GM06990 (cell line): ENCODE measurements around the gene SUSD4.

Experiments
- DNase-seq: peaks from one replicate; pipeline ENCODE4 v3.0.0-alpha.2; 2011; ENCODE audit not compliant: insufficient read length; ENCODE audit errors: extremely low read depth
- H3K27me3 ChIP-seq: replicated peaks from 2 replicates; pipeline ENCODE4 v1.6.0; 2011; ENCODE audit warnings: low read length; ENCODE audit not compliant: control insufficient read depth, insufficient read depth
- H3K36me3 ChIP-seq: 2 replicates; pipeline ENCODE4 v1.5.1; 2011; ENCODE audit warnings: low read length; ENCODE audit not compliant: control insufficient read depth, insufficient read depth
- H3K4me3 ChIP-seq: replicated peaks from 2 replicates; pipeline ENCODE4 v1.5.1; 2011; ENCODE audit warnings: low read depth, mild to moderate bottlenecking, control low read depth, low read length
- TF ChIP-seq, protein P1 (sequence below): IDR thresholded peaks from 2 replicates; pipeline ENCODE4 v1.5.1; 2011; ENCODE audit warnings: low read length, control low read depth, mild to moderate bottlenecking, inconsistent platforms; ENCODE audit not compliant: insufficient read depth, poor library complexity, severe bottlenecking

The SUSD4 gene

DNA sequence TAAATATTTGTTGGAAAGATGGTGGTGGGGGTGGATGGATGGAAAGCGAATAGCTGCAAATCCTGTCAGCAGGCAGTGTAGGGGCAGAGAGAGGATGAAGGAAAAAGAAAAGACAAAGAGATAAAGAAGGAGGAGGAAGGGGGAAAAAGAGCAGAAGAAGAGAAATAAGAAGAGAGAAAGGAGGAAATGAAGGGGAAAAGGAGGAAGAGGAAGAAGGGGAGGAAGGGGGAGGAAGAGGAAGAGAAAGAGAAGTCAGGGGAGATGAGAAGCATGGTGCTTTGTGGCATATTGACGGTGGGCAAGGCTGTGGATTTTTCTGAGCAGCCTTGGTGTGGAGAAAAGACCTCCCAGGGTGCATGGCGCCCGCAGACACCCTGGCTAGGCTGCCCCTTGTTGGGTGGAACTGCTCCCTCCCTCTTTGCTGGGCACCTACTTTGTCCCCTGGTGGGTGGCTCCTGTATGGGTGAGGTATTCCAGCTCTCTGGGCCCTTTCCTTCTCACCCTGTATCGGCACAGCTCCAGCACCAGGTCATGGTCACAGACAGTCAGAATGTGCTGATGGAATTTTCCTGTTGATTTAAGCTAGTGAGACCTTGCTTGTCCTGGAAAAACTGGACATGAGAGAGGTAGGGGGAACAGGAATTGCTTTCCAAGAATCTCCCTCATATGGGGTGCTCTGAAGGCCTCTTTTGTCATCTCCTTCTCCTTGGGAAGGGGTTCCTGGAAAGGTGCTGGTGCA, 175.2 kb downstream of the SUSD4 start:
- TF ChIP-seq, protein P1, sequence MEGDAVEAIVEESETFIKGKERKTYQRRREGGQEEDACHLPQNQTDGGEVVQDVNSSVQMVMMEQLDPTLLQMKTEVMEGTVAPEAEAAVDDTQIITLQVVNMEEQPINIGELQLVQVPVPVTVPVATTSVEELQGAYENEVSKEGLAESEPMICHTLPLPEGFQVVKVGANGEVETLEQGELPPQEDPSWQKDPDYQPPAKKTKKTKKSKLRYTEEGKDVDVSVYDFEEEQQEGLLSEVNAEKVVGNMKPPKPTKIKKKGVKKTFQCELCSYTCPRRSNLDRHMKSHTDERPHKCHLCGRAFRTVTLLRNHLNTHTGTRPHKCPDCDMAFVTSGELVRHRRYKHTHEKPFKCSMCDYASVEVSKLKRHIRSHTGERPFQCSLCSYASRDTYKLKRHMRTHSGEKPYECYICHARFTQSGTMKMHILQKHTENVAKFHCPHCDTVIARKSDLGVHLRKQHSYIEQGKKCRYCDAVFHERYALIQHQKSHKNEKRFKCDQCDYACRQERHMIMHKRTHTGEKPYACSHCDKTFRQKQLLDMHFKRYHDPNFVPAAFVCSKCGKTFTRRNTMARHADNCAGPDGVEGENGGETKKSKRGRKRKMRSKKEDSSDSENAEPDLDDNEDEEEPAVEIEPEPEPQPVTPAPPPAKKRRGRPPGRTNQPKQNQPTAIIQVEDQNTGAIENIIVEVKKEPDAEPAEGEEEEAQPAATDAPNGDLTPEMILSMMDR = no peak
- H3K36me3 ChIP-seq = no peaks in the 10 kb centered on the region
- H3K4me3 ChIP-seq = no peak overlapping the region
- DNase-seq = no peak
- no peaks in the 10 kb centered on the region for H3K27me3 ChIP-seq

- Histone ChIP-seq H3K27me3 (no peaks in the 10 kb centered on the region), H3K4me3 (no peak overlapping the region), H3K36me3 (no peaks in the 10 kb centered on the region)
- no peak for DNase-seq
- TF ChIP-seq, protein P1 = no peak
These were observed 177.2 kb downstream of the SUSD4 start for GRCh38 chr1:223186800-223187199.

DNA sequence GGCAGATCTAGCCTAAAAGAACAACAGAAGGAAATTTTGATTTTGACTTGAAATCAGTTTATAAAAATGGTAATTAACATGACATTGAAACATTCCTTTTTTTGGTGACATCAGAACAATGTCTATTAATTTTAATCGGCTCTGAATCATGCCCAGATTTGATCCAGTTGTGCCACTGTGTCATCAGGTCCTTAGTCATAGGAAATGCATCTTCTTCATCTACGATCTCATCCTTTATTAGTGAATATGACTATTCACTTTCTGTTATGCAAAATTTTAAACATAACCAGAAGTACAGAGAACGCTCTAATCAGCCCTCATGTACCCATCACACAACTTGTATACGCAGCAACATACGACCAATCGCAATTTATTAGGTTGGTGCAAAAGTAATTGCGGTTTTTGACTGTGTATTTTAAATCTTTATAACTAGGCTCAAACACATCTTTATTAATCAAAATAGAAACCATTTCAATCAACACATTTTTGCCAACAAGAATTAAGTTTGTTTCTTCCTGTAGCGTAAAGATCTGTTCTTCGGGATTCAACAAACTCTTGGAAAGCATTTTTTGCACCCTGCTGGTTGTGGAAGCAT, 180.6 kb downstream of the SUSD4 start:
- no peak for DNase-seq
- Histone ChIP-seq H3K27me3 (peaks cover 1% of the 10 kb centered on the region), H3K36me3 (no peaks in the 10 kb centered on the region), H3K4me3 (no peak overlapping the region)
- TF ChIP-seq, protein P1 = no peak

DNA sequence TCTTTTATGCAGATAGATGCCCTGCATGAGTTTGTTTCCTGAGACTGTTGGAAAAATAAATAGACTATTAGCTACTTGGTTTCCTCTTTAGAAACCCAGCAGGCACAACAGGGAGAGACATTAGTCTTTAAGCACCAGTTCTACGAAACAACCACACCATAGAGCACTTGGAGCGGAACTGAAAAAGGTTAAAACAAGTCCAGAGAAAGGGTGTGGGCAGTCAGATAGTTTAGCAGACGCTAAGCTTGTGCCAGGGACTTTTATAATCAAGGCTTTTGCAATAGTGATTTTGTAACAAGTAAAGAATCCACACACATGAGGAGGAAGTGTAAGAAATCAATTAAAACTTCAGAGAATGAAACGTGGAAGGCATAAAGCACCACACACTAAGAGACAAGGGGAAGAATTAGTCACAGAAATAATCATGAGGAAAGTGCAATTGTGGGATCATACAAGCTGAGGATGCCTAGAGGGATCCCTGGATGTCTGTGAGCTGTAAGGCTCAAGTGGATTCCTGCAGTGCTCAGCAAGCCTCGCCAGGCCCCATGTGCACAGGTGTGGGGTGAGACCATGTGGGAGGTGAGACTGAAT, 183.2 kb downstream of the SUSD4 start:
- no peaks in the 10 kb centered on the region for H3K36me3 ChIP-seq
- no peak for DNase-seq
- H3K27me3 ChIP-seq = peaks cover 1% of the 10 kb centered on the region
- no peak overlapping the region for H3K4me3 ChIP-seq
- TF ChIP-seq, protein P1 = no peak

- peaks cover 1% of the 10 kb centered on the region for H3K27me3 ChIP-seq
- H3K4me3 ChIP-seq = no peak overlapping the region
- TF ChIP-seq, protein P1 = no peak
- DNase-seq = no peak
- no peaks in the 10 kb centered on the region for H3K36me3 ChIP-seq
These were observed 184.2 kb downstream of the SUSD4 start for GRCh38 chr1:223179786-223180185.
